HEK293T (cell line): ENCODE data around the gene PKD1L1.

Experiments used
- ARNT ChIP-seq: fragments of 450-650 bp; IDR thresholded peaks from 2 replicates; pipeline ENCODE4 v1.6.1; 2017; ENCODE audit warnings: mild to moderate bottlenecking
- BHLHE40 ChIP-seq: fragments of 450-650 bp; IDR thresholded peaks from 2 replicates; pipeline ENCODE4 v1.6.1; 2016; ENCODE audit warnings: mild to moderate bottlenecking, moderate library complexity, borderline replicate concordance
- ELF4 ChIP-seq: fragments of 450-650 bp; IDR thresholded peaks from 2 replicates; pipeline ENCODE4 v1.6.1; 2017; ENCODE audit warnings: antibody characterized with exemption
- FOXM1 ChIP-seq: fragments of 450-650 bp; IDR thresholded peaks from 2 replicates; pipeline ENCODE4 v1.6.1; 2017; ENCODE audit warnings: mild to moderate bottlenecking, borderline replicate concordance
- SP1 ChIP-seq: fragments of 450-650 bp; IDR thresholded peaks from 2 replicates; pipeline ENCODE4 v1.6.1; 2017
- SUZ12 ChIP-seq: fragments of 450-650 bp; IDR thresholded peaks from 2 replicates; pipeline ENCODE4 v1.6.1; 2016; ENCODE audit warnings: mild to moderate bottlenecking
- TARDBP ChIP-seq: fragments of 450-650 bp; IDR thresholded peaks from 2 replicates; pipeline ENCODE4 v1.6.1; 2016
- ZNF384 ChIP-seq: fragments of 450-650 bp; IDR thresholded peaks from 2 replicates; pipeline ENCODE4 v1.6.1; 2016
- TF ChIP-seq, protein P1 (sequence below): fragments of 450-650 bp; IDR thresholded peaks from 2 replicates; pipeline ENCODE4 v1.6.1; 2016

DNA sequence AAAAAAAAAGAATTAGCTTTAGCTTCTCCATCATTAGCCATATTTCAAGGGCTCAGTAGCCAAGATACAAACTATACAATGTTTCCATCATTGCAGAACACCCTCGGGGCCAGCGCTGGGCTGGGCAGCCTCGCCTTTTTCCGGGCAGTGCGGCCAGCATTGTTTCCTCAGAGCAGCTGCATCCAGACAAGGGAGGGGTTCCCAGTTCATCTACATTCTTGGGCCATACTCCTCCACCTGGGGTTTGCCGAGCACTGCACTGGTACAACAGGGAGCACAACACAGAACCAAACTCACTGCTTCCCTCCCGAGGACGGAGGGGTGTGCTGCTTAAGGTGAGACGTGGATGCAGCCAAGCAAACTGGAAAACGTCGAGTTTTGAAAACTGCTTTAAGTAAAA lies 2.4 kb upstream of the PKD1L1 start:
- TF ChIP-seq FOXM1: no peak
- TF ChIP-seq, protein P1, sequence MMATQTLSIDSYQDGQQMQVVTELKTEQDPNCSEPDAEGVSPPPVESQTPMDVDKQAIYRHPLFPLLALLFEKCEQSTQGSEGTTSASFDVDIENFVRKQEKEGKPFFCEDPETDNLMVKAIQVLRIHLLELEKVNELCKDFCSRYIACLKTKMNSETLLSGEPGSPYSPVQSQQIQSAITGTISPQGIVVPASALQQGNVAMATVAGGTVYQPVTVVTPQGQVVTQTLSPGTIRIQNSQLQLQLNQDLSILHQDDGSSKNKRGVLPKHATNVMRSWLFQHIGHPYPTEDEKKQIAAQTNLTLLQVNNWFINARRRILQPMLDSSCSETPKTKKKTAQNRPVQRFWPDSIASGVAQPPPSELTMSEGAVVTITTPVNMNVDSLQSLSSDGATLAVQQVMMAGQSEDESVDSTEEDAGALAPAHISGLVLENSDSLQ: no peak
- no peak for TF ChIP-seq ELF4
- TF ChIP-seq BHLHE40: no peak
- no peak for TF ChIP-seq ARNT
- TF ChIP-seq TARDBP: no peak
- no peak for TF ChIP-seq SP1
- no peak for TF ChIP-seq ZNF384
- TF ChIP-seq SUZ12: no peak
